Activated CD4-positive, alpha-beta memory T cell treated with anti-CD3 and anti-CD28 coated beads, Interleukin-2, amount 10 ng/mL, durations not matched to agents 7 days and 5 days (primary cell): Measurements from ENCODE around the gene SMIM34. TPM values are rescaled to one million over a fixed set of nuclear protein-coding genes. Genes with fewer than 3 reads are reported as not detected.

Source experiments
- total RNA-seq, 2 experiments: library from RNA; stranded (reverse); gene quantifications; one replicate each; pipeline ENCODE4 v1.2.3, GENCODE V29; 2021

SMIM34 gene
- total RNA-seq, 2 experiments from 2014 or later, result not detected

Other genes with a start within 250 kb of the SMIM34 start
- not detected for gene KCNE2, start 59.9 kb downstream of the SMIM34 start, total RNA-seq
- 1 to 10 TPM; 3.1 to 4.2 TPM for gene SMIM11, start 48.4 kb downstream of the SMIM34 start, total RNA-seq
- gene KCNE1, start 88.3 kb upstream of the SMIM34 start, total RNA-seq, result under 1 TPM in 1 of 2 experiments, not detected in 1; 0.40 TPM
- 1 to 10 TPM; 8.3 to 8.8 TPM for gene RCAN1, start 191.2 kb upstream of the SMIM34 start, total RNA-seq
- under 1 TPM in 1 of 2 experiments, not detected in 1; 0.08 TPM for gene CLIC6, start 245.0 kb upstream of the SMIM34 start, total RNA-seq